Endothelial cell of umbilical vein (primary cell): ENCODE data around the gene KBTBD3. TPM values are rescaled to one million over a fixed set of nuclear protein-coding genes. Genes with fewer than 3 reads are reported as not detected.
A peak's percentile ranks its signal among the peaks of the same experiment; 100 is the strongest.

Experiments
- BruUV-seq: library from RNA; stranded (reverse); fragments of 400-500 nt; replicated peaks from 2 replicates; lab custom pipeline; 2021; lab: Mats Ljungman, UMichigan
- CTCF ChIA-PET: fragments of 300-600, 350-600 bp; sonication (Branson Sonifier 250); formaldehyde crosslinking; loops from one replicate; lab custom pipeline; 2021; ENCODE audit warnings: antibody characterized with exemption, inconsistent platforms; lab: Charles Lee
- POLR2A ChIA-PET: fragments of 300-600, 350-600 bp; sonication (Branson Sonifier 250); formaldehyde crosslinking; loops from one replicate; lab custom pipeline; 2021; ENCODE audit warnings: antibody characterized with exemption, inconsistent platforms; lab: Charles Lee
- DNase-seq: peaks from one replicate; pipeline ENCODE4 v3.0.0-alpha.2; 2011; ENCODE audit warnings: low read depth, low spot score
- FAIRE-seq: peaks from 2 replicates; lab custom pipeline; 2011; peaks lifted over from hg19 to GRCh38; lab: Jason Lieb, UNC
- H2AFZ ChIP-seq: 2 replicates; pipeline ENCODE4 v1.6.0; 2012; ENCODE audit warnings: low read depth, low read length, control low read depth, inconsistent platforms
- H3K27ac ChIP-seq: 2 replicates; pipeline ENCODE4 v1.5.1; 2011; ENCODE audit warnings: low read depth, mild to moderate bottlenecking, control low read depth, low read length, moderate library complexity; ENCODE audit not compliant: insufficient read depth
- H3K27me3 ChIP-seq, 2 experiments: 2 replicates each; pipeline versions ENCODE4 v1.6.0 to v1.6.1; 2011; ENCODE audit warnings: low read length in 2 of 2, mixed read lengths in 1 of 2; ENCODE audit not compliant: control insufficient read depth in 2 of 2, insufficient read depth in 2 of 2
- H3K36me3 ChIP-seq, 2 experiments: 2 replicates in 1 of 2; 3 replicates in 1 of 2; pipeline ENCODE4 v1.5.1; 2011; ENCODE audit warnings: low read length in 2 of 2, mild to moderate bottlenecking in 1 of 2, moderate library complexity in 1 of 2; ENCODE audit not compliant: control insufficient read depth in 2 of 2, insufficient read depth in 2 of 2; ENCODE audit errors: extremely low read depth in 1 of 2
- H3K4me1 ChIP-seq: 3 replicates; pipeline ENCODE4 v1.5.1; 2011; ENCODE audit warnings: mild to moderate bottlenecking, low read length; ENCODE audit not compliant: control insufficient read depth, insufficient read depth; ENCODE audit errors: extremely low read depth
- H3K4me2 ChIP-seq: 2 replicates; pipeline ENCODE4 v1.6.1; 2011; ENCODE audit warnings: low read length, control low read depth, mixed read lengths; ENCODE audit not compliant: insufficient read depth
- H3K4me3 ChIP-seq, 3 experiments: fragments of 200-600 bp in 1 of 3; sonication (generic), shearing (Covaris generic) in 1 of 3; replicated peaks in 1 of 3; 2 replicates each; pipeline ENCODE4 v1.5.1; 2011 to 2016; ENCODE audit warnings: control low read depth in 3 of 3, low read length in 3 of 3, mild to moderate bottlenecking in 2 of 3, inconsistent platforms in 1 of 3, low read depth in 1 of 3, moderate library complexity in 1 of 3; ENCODE audit not compliant: insufficient read depth in 1 of 3
- H3K79me2 ChIP-seq: 2 replicates; pipeline ENCODE4 v1.6.0; 2012; ENCODE audit warnings: low read length, inconsistent platforms; ENCODE audit not compliant: control insufficient read depth, insufficient read depth
- H3K9ac ChIP-seq: replicated peaks from 2 replicates; pipeline ENCODE3; 2011; ENCODE audit warnings: low read length, control low read depth; ENCODE audit not compliant: insufficient read depth; ENCODE audit errors: extremely low read depth
- H3K9me1 ChIP-seq: replicated peaks from 3 replicates; pipeline ENCODE4 v1.6.0; 2011; ENCODE audit warnings: mild to moderate bottlenecking, low read length; ENCODE audit not compliant: control insufficient read depth, insufficient read depth; ENCODE audit errors: extremely low read depth
- H3K9me3 ChIP-seq: replicated peaks from 2 replicates; pipeline ENCODE4 v1.5.1; 2012; ENCODE audit warnings: low read length, inconsistent platforms; ENCODE audit not compliant: control insufficient read depth, insufficient read depth
- H4K20me1 ChIP-seq: replicated peaks from 2 replicates; pipeline ENCODE3; 2011; ENCODE audit warnings: mild to moderate bottlenecking, low read length; ENCODE audit not compliant: control insufficient read depth, insufficient read depth; ENCODE audit errors: extremely low read depth
- CTCF ChIP-seq, 2 donors: IDR thresholded peaks; 1 replicate in 1 of 2; 2 replicates in 1 of 2; pipeline ENCODE4 v1.5.1; 2011; ENCODE audit warnings: low read length in 2 of 2, mild to moderate bottlenecking in 2 of 2, moderate library complexity in 2 of 2, control low read depth in 1 of 2, inconsistent platforms in 1 of 2, low read depth in 1 of 2; ENCODE audit not compliant: insufficient read depth in 1 of 2; ENCODE audit errors: extremely low read depth in 1 of 2
- EZH2 ChIP-seq: IDR thresholded peaks from 2 replicates; pipeline ENCODE4 v1.6.1; 2012; ENCODE audit warnings: borderline replicate concordance, low read depth, mild to moderate bottlenecking, moderate library complexity, low read length, inconsistent platforms; ENCODE audit not compliant: severe bottlenecking
- FOS ChIP-seq: IDR thresholded peaks from 2 replicates; pipeline ENCODE4 v1.6.1; 2011; ENCODE audit warnings: mild to moderate bottlenecking, low read length, moderate library complexity, borderline replicate concordance; ENCODE audit not compliant: insufficient read depth
- GATA2 ChIP-seq: IDR thresholded peaks from 2 replicates; pipeline ENCODE4 v1.7.0; 2011; ENCODE audit warnings: low read depth, mild to moderate bottlenecking, moderate library complexity, mixed read lengths, low read length; ENCODE audit not compliant: insufficient read length, insufficient read depth
- JUN ChIP-seq: IDR thresholded peaks from 2 replicates; pipeline ENCODE4 v1.6.1; 2011; ENCODE audit warnings: borderline replicate concordance, low read depth; ENCODE audit not compliant: insufficient read length, insufficient read depth
- MAX ChIP-seq: IDR thresholded peaks from 2 replicates; pipeline ENCODE4 v1.6.1; 2011; ENCODE audit not compliant: insufficient read depth, insufficient read length
- MYC ChIP-seq: IDR thresholded peaks from one replicate; pipeline ENCODE4 v1.6.1; 2011; ENCODE audit warnings: mild to moderate bottlenecking, low read depth, low read length
- POLR2A ChIP-seq: IDR thresholded peaks from 2 replicates; pipeline ENCODE4 v1.6.1; 2012; ENCODE audit warnings: low read depth, mild to moderate bottlenecking, control low read depth, low read length
- dilution Hi-C: fragments of 300-500 bp; cut with MboI; formaldehyde crosslinking; loops from one replicate; pipeline ENCODE4 v1.15.0; 2019; ENCODE audit warnings: low sequenced_read_pairs; ENCODE audit not compliant: extremely low pct_ligation_motif_present
- intact Hi-C: fragments of 100-400 bp; cut with micrococcal nuclease; formaldehyde crosslinking; loops from one replicate; pipeline ENCODE4 v1.10.0; 2022
- polyA plus RNA-seq, 4 experiments: library from polyadenylated mRNA; depleted of rRNA in 3 of 4; stranded (reverse) in 3 of 4; unstranded in 1 of 4; fragments of >200 nt; gene quantifications; 2 replicates each; pipeline versions ENCODE4 v1.2.1 to v1.2.3, GENCODE V29; 2011 to 2012; ENCODE audit warnings: missing spikeins in 1 of 4
- total RNA-seq: library from RNA; stranded (reverse); gene quantifications from 2 replicates; pipeline ENCODE4 v1.2.3, GENCODE V29; 2021

The KBTBD3 gene
- total and polyA plus RNA-seq, 2 donors (not counting 3 experiments of a cell fraction or from before 2014, with no cell fraction given) = 0.76 to 2.4 TPM

- POLR2A ChIA-PET = interaction anchor here (1.5 kb wide), 1 partner anchor 74 kb away, joined by 3 read pairs; no protein-coding TSS in a partner anchor
- no peak overlapping the region for H3K9ac ChIP-seq
- no peak for FAIRE-seq
- CTCF ChIA-PET = interaction anchor here (0.6 to 2.7 kb wide), 18 partner anchors 9 to 1684 kb away, joined by 3 to 30 read pairs (median 4); partner anchors contain the start of genes AASDHPPT and KBTBD3
- dilution Hi-C loops (no loop called here), intact Hi-C loops (loop anchor here (1.0 to 10.0 kb wide), 3 partner anchors 10 to 1458 kb away; partner anchors contain the start of genes AASDHPPT, GUCY1A2 and KBTBD3)
- DNase-seq = peak; percentile 25
- no TSS peak for BruUV-seq
- peaks cover 59% of the 10 kb centered on the region for H3K79me2 ChIP-seq
- no peak overlapping the region for H2AFZ ChIP-seq
- H3K4me3 ChIP-seq = no peak overlapping the region
- no peaks in the 10 kb centered on the region for H3K27me3 ChIP-seq
- no peak overlapping the region for H3K4me2 ChIP-seq
- TF ChIP-seq POLR2A = no peak
- no peak for TF ChIP-seq CTCF (IDR thresholded peaks at IDR 0.05; ENCODE audit: extremely low read depth in 1 of 2, insufficient read depth in 1 of 2, low read depth in 1 of 2, low read length in 2 of 2)
- no peak for TF ChIP-seq GATA2
- TF ChIP-seq MYC = no peak
- TF ChIP-seq MAX = no peak
- TF ChIP-seq FOS = no peak
- no peak for TF ChIP-seq EZH2
- TF ChIP-seq JUN = no peak
- peaks cover 3% of the 10 kb centered on the region for H4K20me1 ChIP-seq
- H3K9me1 ChIP-seq = no peaks in the 10 kb centered on the region
- no peaks in the 10 kb centered on the region for H3K4me1 ChIP-seq
- no peaks in the 10 kb centered on the region for H3K9me3 ChIP-seq
- H3K36me3 ChIP-seq = peaks cover 8 to 12% of the 10 kb centered on the region in 2 experiments
- no peak overlapping the region for H3K27ac ChIP-seq
Observed at GRCh38 chr11:106086850-106087249, 9.7 kb upstream of the KBTBD3 start.
